Neural cell (in vitro differentiated cells): ENCODE data around the gene ASCC3. TPM values are rescaled to one million over a fixed set of nuclear protein-coding genes. Genes with fewer than 3 reads are reported as not detected.

Source experiments
- H2AFZ ChIP-seq: fragments of 200-600, 300-800 bp; sonication (generic), shearing (Covaris generic); 2 replicates; pipeline ENCODE4 v1.6.0; 2014; ENCODE audit warnings: low read depth, mild to moderate bottlenecking, antibody characterized with exemption, low read length, moderate library complexity
- H3F3A ChIP-seq: fragments of 200-600 bp; shearing (Covaris generic); 2 replicates; pipeline ENCODE4 v1.6.1; 2016; ENCODE audit warnings: mild to moderate bottlenecking, moderate library complexity, mixed read lengths, antibody characterized with exemption, low read length; ENCODE audit not compliant: insufficient read depth, poor library complexity, severe bottlenecking
- H3K27ac ChIP-seq: fragments of 200-600, 300-800 bp; sonication (generic), shearing (Covaris generic); 2 replicates; pipeline ENCODE4 v1.5.1; 2014; ENCODE audit warnings: mild to moderate bottlenecking, low read length, moderate library complexity
- H3K27me3 ChIP-seq: fragments of 300-800, 200-600 bp; sonication (generic), shearing (Covaris generic); 2 replicates; pipeline ENCODE4 v1.6.0; 2014; ENCODE audit warnings: mild to moderate bottlenecking, low read depth, low read length, moderate library complexity; ENCODE audit not compliant: insufficient read depth
- H3K36me3 ChIP-seq: fragments of 300-800, 200-600 bp; sonication (generic), shearing (Covaris generic); 2 replicates; pipeline ENCODE4 v1.5.1; 2014; ENCODE audit warnings: mild to moderate bottlenecking, antibody characterized with exemption, low read length, moderate library complexity; ENCODE audit not compliant: insufficient read depth
- H3K4me2 ChIP-seq: fragments of 300-800, 200-600 bp; sonication (generic), shearing (Covaris generic); 2 replicates; pipeline ENCODE4 v1.6.0; 2014; ENCODE audit warnings: mild to moderate bottlenecking, low read length
- H3K4me3 ChIP-seq: fragments of 300-800, 200-600 bp; sonication (generic), shearing (Covaris generic); 2 replicates; pipeline ENCODE4 v1.5.1; 2014; ENCODE audit warnings: mild to moderate bottlenecking, low read length, moderate library complexity
- H3K79me2 ChIP-seq: fragments of 200-600 bp; shearing (Covaris generic); replicated peaks from 2 replicates; pipeline ENCODE4 v1.6.0; 2014; ENCODE audit warnings: mild to moderate bottlenecking, low read length, moderate library complexity; ENCODE audit not compliant: insufficient read depth
- H3K9ac ChIP-seq: fragments of 300-800, 200-600 bp; sonication (generic), shearing (Covaris generic); 2 replicates; pipeline ENCODE4 v1.6.1; 2016; ENCODE audit warnings: mild to moderate bottlenecking, low read length, mixed read lengths
- H3K9me2 ChIP-seq: fragments of 200-600 bp; shearing (Covaris generic); 2 replicates; pipeline ENCODE4 v1.6.1; 2016; ENCODE audit warnings: mild to moderate bottlenecking, low read length, mixed read lengths; ENCODE audit not compliant: insufficient read depth
- H3K9me3 ChIP-seq: fragments of 200-600, 300-800 bp; sonication (generic), shearing (Covaris generic); 2 replicates; pipeline ENCODE4 v1.6.1; 2016; ENCODE audit warnings: mild to moderate bottlenecking, mixed run types, low read length, moderate library complexity, mixed read lengths
- H4K20me1 ChIP-seq: fragments of 200-600 bp; shearing (Covaris generic); 2 replicates; pipeline ENCODE4 v1.6.1; 2016; ENCODE audit warnings: mild to moderate bottlenecking, mixed run types; ENCODE audit not compliant: insufficient read depth
- CTCF ChIP-seq: fragments of 450-650 bp; IDR thresholded peaks from 2 replicates; pipeline ENCODE4 v1.5.1; 2014; ENCODE audit warnings: antibody characterized with exemption, mild to moderate bottlenecking, moderate library complexity; ENCODE audit not compliant: poor library complexity, severe bottlenecking
- EP300 ChIP-seq: fragments of 450-650 bp; conservative IDR thresholded peaks from 2 replicates; pipeline ENCODE4 v1.6.1; 2014; ENCODE audit warnings: antibody characterized with exemption, mild to moderate bottlenecking, moderate library complexity; ENCODE audit not compliant: poor library complexity, severe bottlenecking
- EZH2 ChIP-seq: fragments of 200-600, 300-800 bp; shearing (Covaris generic), sonication (generic); IDR thresholded peaks from 2 replicates; pipeline ENCODE4 v1.6.1; 2014; ENCODE audit warnings: antibody characterized with exemption, low read length, borderline replicate concordance, mild to moderate bottlenecking; ENCODE audit not compliant: insufficient read depth, poor library complexity, severe bottlenecking
- MXI1 ChIP-seq: fragments of 450-650 bp; conservative IDR thresholded peaks from 2 replicates; pipeline ENCODE4 v1.6.1; 2014; ENCODE audit warnings: antibody characterized with exemption, mild to moderate bottlenecking; ENCODE audit not compliant: poor library complexity, severe bottlenecking
- POLR2AphosphoS5 ChIP-seq: IDR thresholded peaks from 2 replicates; pipeline ENCODE4 v1.6.1; 2012
- RAD21 ChIP-seq: fragments of 450-650 bp; conservative IDR thresholded peaks from 2 replicates; pipeline ENCODE4 v1.6.1; 2014; ENCODE audit warnings: antibody characterized with exemption, mild to moderate bottlenecking, moderate library complexity
- REST ChIP-seq: IDR thresholded peaks from 2 replicates; pipeline ENCODE4 v1.6.1; 2012; ENCODE audit warnings: borderline replicate concordance
- SMC3 ChIP-seq: fragments of 450-650 bp; conservative IDR thresholded peaks from 2 replicates; pipeline ENCODE4 v1.6.1; 2014; ENCODE audit warnings: antibody characterized with exemption, mild to moderate bottlenecking, moderate library complexity; ENCODE audit not compliant: poor library complexity
- TAF1 ChIP-seq: IDR thresholded peaks from 2 replicates; pipeline ENCODE4 v1.6.1; 2012; ENCODE audit warnings: low read depth
- polyA plus RNA-seq: library from polyadenylated mRNA; depleted of rRNA; stranded (reverse); fragments of >200 nt; gene quantifications from 2 replicates; pipeline ENCODE4 v1.2.3, GENCODE V29; 2014

The ASCC3 gene
- polyA plus RNA-seq, 1 donor from 2014 or later, result 14.9 TPM

GRCh38 chr6:100751590-100751989 lies 129.5 kb downstream of the ASCC3 start:
- H3K27me3 ChIP-seq, result no peaks in the 10 kb centered on the region
- TF ChIP-seq MXI1 (no peak), RAD21 (no peak), CTCF (no peak), POLR2AphosphoS5 (no peak), EZH2 (no peak), REST (no peak), SMC3 (no peak)
- H3K4me3 ChIP-seq, result no peak overlapping the region
- H4K20me1 ChIP-seq, result no peaks in the 10 kb centered on the region
- no peaks in the 10 kb centered on the region for H3K36me3 ChIP-seq
- no peak overlapping the region for H3K27ac ChIP-seq
- no peak overlapping the region for H2AFZ ChIP-seq
- H3K9me3 ChIP-seq, result no peaks in the 10 kb centered on the region
- H3K9me2 ChIP-seq, result no peaks in the 10 kb centered on the region
- H3K9ac ChIP-seq, result no peak overlapping the region
- H3K79me2 ChIP-seq, result no peaks in the 10 kb centered on the region
- H3K4me2 ChIP-seq, result no peak overlapping the region
- H3F3A ChIP-seq, result no peaks in the 10 kb centered on the region

GRCh38 chr6:100745419-100746041 lies 135.6 kb downstream of the ASCC3 start:
- Histone ChIP-seq H2AFZ (no peak overlapping the region), H4K20me1 (no peaks in the 10 kb centered on the region), H3K36me3 (peaks cover 6% of the 10 kb centered on the region), H3K27me3 (no peaks in the 10 kb centered on the region), H3K4me2 (no peak overlapping the region), H3F3A (no peaks in the 10 kb centered on the region), H3K9me3 (peaks cover 7% of the 10 kb centered on the region), H3K9me2 (no peaks in the 10 kb centered on the region), H3K27ac (no peak overlapping the region), H3K4me3 (no peak overlapping the region), H3K79me2 (no peaks in the 10 kb centered on the region), H3K9ac (no peak overlapping the region)
- no peak for TF ChIP-seq TAF1
- no peak for TF ChIP-seq SMC3
- TF ChIP-seq CTCF, result no peak
- TF ChIP-seq EP300, result no peak
- no peak for TF ChIP-seq RAD21
- TF ChIP-seq EZH2, result no peak
- TF ChIP-seq MXI1, result no peak
- TF ChIP-seq REST, result no peak
- TF ChIP-seq POLR2AphosphoS5, result no peak
